ENCODE results near the gene STEEP1.

GRCh38 chrX:119497185-119497584 is 68.0 kb downstream of the STEEP1 start:
- TF ChIP-seq CTCF (conservative IDR thresholded peaks at IDR 0.05; ENCODE audit: low read depth, low read length) (no peak), EZH2 (IDR thresholded peaks at IDR 0.05; ENCODE audit: borderline replicate concordance, low read depth, low read length, poor library complexity, severe bottlenecking) (no peak)
